NOMO-1 (cell line): Measurements from ENCODE around the gene NIPA2.
A peak's percentile ranks its signal among the peaks of the same experiment; 100 is the strongest.

ENCODE experiments used
- DNase-seq, 2 experiments: peaks; one replicate each; lab custom pipeline; 2025; ENCODE audit not compliant: unreplicated experiment in 2 of 2; lab: John Stamatoyannopoulos, UW

The NIPA2 gene

DNA sequence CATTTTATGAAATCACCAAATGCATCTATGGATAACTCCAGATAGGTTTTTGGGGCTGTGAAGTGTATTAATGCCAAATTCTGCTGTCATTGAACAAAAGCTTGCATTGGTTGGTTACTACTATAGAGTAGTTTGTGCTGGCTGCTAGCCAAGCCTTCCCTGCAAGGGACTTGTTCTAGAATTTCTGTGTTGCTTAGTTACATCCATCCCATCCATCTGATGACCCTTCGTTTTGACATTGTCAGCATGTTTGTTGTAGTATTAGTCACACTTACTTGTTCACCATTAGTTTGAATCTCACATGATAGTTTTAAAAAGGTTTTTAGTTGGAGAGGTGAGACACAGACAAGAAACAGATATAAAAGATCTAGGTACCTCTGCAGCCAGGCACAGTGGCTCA lies 7.0 kb upstream of the NIPA2 start:
- DNase-seq: no peak

DNA sequence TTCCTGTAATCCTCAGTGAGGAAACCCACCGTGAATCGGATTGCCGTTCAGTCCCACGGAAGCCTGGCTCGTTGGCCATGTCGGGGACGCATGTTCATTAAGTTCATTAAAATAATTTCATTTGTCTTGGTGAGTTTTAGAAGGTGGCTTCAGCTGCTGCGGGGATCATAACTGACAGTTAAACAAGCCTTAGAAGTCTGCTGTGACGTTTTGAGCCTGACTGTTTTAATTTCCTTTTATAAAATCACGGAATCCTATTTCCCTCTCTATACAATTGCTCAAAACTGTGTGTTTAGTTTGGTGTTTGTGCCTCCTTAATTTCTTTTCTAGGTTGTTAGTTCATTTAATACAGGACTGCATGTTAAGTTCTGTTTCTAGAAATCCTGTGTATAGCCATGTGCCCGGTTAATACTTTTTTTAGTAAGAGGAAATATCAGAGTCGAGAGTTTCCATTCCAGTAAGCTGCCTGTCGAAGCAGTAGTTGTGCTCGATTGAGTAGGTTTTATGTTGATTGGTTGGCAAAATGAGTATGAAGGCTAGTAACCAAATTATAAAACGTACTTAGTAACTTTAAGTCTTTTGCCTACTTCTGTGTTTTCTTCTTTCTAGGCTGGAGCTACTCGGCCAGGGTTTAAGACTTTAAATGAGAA lies 705 bp downstream of the NIPA2 start:
- peak; percentile 1 to 49 for DNase-seq

DNA sequence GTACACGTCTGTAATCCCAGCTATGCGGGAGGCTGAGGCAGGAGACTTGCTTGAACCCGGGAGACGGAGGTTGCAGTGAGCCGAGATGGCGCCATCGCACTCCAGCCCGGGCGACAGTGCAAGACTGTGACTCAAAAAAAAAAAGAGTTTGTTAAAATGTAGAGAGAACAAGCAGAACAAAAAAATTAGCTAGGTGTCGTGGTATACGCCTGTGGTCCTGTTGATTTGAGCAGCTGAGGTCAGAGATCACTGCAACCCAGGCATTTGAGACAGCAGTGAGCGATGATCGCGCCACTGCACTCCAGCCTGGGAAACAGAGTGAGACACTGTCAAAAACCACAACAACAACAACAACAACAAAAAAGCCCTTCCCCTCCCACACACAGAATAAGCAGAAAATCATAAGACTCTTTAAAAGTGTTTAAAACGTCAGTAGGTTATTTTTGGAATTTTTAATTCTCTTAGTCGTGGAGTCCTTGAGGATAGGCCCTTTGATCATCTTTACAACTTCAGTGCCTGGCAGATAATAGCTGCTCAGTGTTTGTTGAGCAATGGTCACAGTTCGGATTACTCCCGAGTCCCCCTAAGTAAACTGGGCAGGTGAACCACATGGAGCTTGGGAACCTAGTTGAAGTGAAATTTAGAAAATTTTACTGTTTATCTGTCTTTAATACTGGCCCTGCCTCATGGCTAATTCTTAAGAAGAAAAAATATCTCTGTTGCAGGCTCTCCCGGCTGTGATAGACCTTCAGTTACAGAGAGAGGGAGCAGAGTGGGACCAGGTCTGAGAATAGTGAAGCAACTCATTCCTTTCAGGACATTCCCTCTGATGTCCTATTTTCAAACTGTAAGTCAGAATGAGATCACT lies 6.2 kb downstream of the NIPA2 start:
- DNase-seq: no peak

GRCh38 chr15:22845289-22845900 lies 6.9 kb downstream of the NIPA2 start:
- DNase-seq: no peak

DNA sequence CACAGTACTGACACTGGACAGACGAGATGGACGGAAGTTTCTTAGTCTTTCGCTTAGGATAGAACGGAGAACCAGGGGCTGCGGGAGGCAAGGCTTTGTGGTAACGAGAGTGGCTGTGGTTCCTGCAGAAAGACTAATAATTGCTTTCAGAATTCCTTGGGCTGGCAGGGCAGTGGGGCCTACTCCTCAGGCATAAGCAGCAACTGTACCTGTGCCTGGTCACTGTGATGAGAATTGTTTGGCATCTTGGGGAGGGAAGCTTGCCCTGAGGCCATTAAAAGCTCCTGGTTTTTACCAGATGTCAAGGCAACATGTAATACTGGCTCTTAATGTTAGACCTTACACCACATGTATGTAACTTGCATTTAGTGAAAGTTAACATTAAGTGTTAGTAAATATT lies 7.6 kb downstream of the NIPA2 start:
- no peak for DNase-seq

- DNase-seq: no peak
Measured at GRCh38 chr15:22850055-22850454, 11.6 kb downstream of the NIPA2 start.

DNA sequence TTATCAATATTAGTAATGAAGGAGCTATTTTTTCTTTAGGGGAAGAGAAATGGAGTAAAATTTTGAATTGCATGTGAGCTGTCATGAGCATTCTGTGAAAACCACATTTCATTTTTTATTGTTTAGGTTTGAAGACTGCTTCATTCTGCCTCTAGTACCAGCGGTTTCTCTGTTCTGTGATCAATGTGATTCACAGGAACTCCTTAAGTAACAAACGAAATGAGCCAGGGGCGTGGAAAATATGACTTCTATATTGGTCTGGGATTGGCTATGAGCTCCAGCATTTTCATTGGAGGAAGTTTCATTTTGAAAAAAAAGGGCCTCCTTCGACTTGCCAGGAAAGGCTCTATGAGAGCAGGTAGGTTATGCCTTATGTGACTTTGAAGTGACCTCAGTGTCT lies 13.0 kb downstream of the NIPA2 start:
- DNase-seq: no peak

DNA sequence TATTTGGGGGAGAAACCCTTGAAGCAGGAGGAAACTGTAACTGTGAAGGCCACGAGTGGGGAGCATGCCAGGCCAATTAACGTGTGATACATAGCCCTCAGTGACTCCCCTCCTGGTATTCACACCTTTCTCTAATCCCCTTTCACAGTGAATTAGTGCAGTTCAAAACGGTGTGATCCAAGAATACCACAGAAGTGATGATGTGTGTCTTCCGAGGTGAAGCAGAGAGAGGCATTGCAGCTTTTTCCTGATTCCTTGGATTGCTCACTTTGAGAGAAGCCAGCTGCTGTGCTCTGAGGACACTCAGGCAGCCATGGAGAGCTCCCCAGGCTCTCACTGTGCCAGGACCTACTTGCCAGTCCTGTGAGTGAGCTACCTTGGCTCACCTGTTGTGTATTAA lies 17.3 kb downstream of the NIPA2 start:
- DNase-seq: no peak

DNA sequence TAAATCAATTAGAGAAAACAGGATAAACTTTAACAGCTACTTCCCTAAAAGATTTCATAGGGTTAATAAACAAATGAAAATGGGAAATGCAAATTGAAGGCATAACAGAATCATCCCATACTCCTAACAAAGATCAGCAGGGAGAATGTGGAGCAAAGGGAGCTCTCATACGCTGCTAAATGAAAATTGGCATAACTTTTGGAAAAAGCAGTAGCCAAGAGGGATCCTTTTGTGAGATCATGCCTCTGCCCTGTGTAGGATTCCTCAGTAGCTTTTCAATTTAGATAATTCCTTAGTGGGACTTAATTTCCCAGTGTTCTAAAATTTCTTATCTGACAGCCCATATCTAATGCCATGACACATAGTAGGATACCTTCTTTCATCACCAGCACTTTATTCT lies 18.2 kb downstream of the NIPA2 start:
- DNase-seq: no peak

- no peak for DNase-seq
Measured at GRCh38 chr15:22861161-22861560, 22.7 kb downstream of the NIPA2 start.

GRCh38 chr15:22863356-22863755 lies 24.9 kb downstream of the NIPA2 start:
- no peak for DNase-seq

DNA sequence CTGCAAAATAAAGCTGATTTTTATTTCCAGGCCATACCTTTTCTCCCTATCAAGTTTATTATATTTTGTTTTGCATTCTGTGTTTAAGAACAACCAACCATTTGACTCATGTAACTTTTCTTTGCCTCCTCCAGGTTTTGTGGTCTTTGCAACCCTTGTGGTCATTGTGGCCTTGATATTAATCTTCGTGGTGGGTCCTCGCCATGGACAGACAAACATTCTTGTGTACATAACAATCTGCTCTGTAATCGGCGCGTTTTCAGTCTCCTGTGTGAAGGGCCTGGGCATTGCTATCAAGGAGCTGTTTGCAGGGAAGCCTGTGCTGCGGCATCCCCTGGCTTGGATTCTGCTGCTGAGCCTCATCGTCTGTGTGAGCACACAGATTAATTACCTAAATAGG lies 27.6 kb downstream of the NIPA2 start:
- DNase-seq: no peak

GRCh38 chr15:22867886-22868285 lies 29.4 kb downstream of the NIPA2 start:
- DNase-seq: no peak

DNA sequence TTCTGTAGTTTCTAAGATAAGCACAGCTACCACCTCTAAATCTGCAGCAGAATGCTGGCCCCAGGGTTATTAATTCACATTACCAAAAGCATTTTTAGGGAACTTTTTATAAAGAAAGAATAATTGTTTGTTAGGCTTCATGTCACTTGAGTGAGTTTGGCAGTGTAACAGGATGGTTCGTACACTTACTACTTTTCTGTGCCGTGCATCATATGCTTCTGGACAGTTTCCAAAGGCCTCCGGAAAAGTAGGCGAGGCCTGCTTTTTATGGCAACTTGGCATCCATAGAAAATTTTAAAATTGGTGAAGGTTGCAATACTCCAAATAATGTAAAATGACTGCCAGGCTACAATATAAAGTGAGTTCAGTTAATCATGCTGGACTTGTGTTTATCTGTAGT lies 30.0 kb downstream of the NIPA2 start:
- DNase-seq: no peak

DNA sequence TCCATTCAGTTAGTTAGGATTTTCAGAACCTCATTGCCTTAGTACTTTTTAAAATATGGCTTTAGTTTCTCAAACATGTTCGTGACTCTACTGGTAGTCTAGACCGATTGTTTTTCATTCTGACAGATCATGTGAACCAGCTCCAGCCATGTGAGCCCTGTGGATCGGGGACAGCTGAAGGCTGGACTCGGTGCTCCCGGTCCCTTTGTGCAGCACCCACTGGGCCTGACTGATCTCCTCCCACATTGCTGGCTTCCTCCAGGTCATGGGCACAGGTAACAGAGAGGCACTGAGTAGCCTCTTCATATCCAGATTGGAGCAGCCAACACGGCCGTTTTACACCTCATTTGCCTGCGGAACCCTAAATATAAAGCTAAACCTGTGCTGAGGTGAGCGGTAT lies 30.5 kb downstream of the NIPA2 start:
- no peak for DNase-seq

GRCh38 chr15:22869856-22870255 lies 31.4 kb downstream of the NIPA2 start:
- DNase-seq: no peak

DNA sequence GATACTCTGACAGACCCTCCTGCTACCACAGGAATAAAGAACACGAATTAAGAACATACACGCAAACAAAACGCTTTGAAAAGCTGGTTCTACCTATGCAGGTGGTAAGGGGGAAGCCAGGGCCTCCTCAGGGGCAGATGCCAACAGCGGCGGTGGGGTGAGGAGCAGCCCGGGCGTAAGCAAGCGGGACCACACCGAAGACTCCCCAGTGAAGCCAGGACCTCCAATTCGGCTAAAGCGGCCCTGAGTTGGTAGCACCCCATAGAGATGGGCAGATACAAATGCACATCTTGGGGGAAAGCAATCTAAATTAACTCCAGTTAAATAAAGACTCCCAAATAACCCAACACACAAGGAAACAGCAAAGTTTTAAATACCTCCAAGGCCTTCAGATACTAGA lies 32.4 kb downstream of the NIPA2 start:
- DNase-seq: no peak

DNA sequence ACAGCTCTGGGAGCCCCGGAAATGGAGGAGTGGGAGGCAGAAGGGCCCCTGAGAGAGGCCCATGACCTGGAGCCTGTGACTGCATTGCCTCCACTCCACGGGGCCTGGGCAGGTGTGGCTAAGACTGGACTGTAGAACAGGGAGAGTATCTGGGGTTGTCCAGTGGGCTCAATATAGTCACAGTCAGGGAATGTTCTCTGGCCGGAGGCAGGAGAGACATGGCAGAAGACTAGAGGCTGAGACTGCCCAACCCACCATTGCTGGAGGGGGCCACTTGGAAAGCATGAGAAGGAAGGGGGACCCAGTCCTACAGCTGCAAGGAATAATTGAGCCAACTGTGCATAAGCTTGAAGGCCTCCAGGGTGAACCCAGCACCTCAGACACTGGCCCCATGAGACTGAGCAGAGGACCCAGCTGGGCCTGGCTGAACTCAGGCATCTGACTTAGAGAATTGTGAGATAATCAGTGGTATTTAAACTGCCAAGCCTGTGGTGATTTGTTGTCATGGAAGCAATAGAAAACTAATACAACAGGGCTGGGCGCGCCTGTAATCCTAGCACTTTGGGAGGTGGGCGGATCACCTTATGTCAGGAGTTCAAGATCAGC lies 33.1 kb downstream of the NIPA2 start:
- DNase-seq: no peak

DNA sequence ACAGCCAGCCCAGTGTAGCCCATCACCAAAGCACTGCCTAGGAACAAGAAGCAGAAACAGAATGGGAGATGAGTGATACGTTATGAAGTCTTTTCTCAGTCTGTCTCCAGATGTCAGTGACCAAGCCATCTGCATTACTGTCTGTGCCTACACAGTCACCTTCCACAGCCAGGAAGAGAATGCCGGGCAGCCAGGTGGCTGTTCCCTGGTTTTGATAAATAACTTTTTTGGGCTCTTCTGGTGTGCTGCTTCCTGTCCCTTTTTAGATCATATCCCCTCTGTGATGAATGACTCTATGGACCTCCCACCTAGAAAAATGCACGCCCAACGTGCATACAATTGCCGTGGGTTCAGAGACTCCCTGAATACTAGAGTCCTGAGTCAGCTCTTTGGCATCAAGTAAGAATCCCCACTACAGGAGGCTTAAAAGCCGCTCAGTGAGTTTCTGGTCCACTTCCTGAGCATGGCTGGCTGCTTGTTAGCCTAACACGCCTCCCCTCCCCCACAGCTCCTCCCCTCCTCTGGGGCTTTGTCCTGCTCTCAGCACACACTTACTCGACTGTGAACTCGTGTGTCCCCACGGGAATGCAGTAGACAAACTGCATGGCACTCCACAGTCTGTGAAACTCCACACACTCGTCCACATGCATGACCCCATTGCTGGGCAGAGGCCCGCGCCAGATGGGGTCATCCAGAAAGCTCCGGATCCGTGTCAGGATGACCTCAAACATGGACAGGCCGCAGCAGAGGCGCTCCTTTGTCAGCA lies 34.7 kb downstream of the NIPA2 start:
- no peak for DNase-seq

GRCh38 chr15:22873841-22874240 lies 35.4 kb downstream of the NIPA2 start:
- no peak for DNase-seq

GRCh38 chr15:22874256-22874655 lies 35.8 kb downstream of the NIPA2 start:
- no peak for DNase-seq
